IMR-90 (cell line): ENCODE results near the gene UGT1A7. TPM values are rescaled to one million over a fixed set of nuclear protein-coding genes. Genes with fewer than 3 reads are reported as not detected.

Experiments used
- ATAC-seq: fragments of 200-7000 bp; cut with Tn5 transposase; 2 replicates; pipeline ENCODE4 v1.9.1; 2020; ENCODE audit warnings: low read depth, mild to moderate bottlenecking, moderate library complexity
- BruUV-seq: library from RNA; stranded (reverse); fragments of 400-500 nt; replicated peaks from 2 replicates; lab custom pipeline; 2021; lab: Mats Ljungman, UMichigan
- CTCF ChIA-PET: fragments of 300-600 bp; formaldehyde crosslinking; extraction: SDS; loops from one replicate; lab custom pipeline; 2021; ENCODE audit warnings: antibody characterized with exemption; lab: Yijun Ruan, JAX
- POLR2A ChIA-PET: fragments of 300-600 bp; sonication (Branson Sonifier 250); formaldehyde crosslinking; loops from one replicate; lab custom pipeline; 2022; ENCODE audit warnings: antibody characterized with exemption; ENCODE audit not compliant: unreplicated experiment; lab: Charles Lee
- DNase-seq: peaks from one replicate; pipeline ENCODE4 v3.0.0; 2013
- H2AFZ ChIP-seq: replicated peaks from 2 replicates; pipeline ENCODE3; 2013; ENCODE audit warnings: low read length, mild to moderate bottlenecking; ENCODE audit not compliant: poor library complexity
- H2AK5ac ChIP-seq: 2 replicates; pipeline ENCODE4 v1.6.1; 2013; ENCODE audit warnings: low read depth, low read length, inconsistent platforms
- H2AK9ac ChIP-seq: replicated peaks from 2 replicates; pipeline ENCODE3; 2013; ENCODE audit warnings: mild to moderate bottlenecking, low read depth, low read length, moderate library complexity; ENCODE audit not compliant: poor library complexity
- H2BK120ac ChIP-seq: 2 replicates; pipeline ENCODE4 v1.6.1; 2013; ENCODE audit warnings: low read depth, low read length, inconsistent platforms
- H2BK15ac ChIP-seq: 3 replicates; pipeline ENCODE4 v1.6.1; 2013; ENCODE audit warnings: low read depth, low read length, inconsistent platforms
- H2BK20ac ChIP-seq: 2 replicates; pipeline ENCODE4 v1.6.1; 2013; ENCODE audit warnings: low read depth, mild to moderate bottlenecking, inconsistent platforms, low read length, moderate library complexity
- H2BK5ac ChIP-seq: 2 replicates; pipeline ENCODE4 v1.6.1; 2013; ENCODE audit warnings: mild to moderate bottlenecking, low read depth, low read length, inconsistent platforms; ENCODE audit not compliant: poor library complexity, severe bottlenecking
- H3K14ac ChIP-seq: replicated peaks from 2 replicates; pipeline ENCODE4 v1.6.1; 2013; ENCODE audit warnings: low read depth, low read length, inconsistent platforms
- H3K18ac ChIP-seq: 2 replicates; pipeline ENCODE4 v1.6.1; 2013; ENCODE audit warnings: low read depth, low read length, control low read depth
- H3K23ac ChIP-seq: 2 replicates; pipeline ENCODE4 v1.6.1; 2013; ENCODE audit warnings: low read depth, low read length, inconsistent platforms
- H3K27ac ChIP-seq: 2 replicates; pipeline ENCODE4 v1.5.1; 2013; ENCODE audit warnings: mild to moderate bottlenecking, control low read depth, low read length; ENCODE audit not compliant: insufficient read depth
- H3K27me3 ChIP-seq: 2 replicates; pipeline ENCODE4 v1.6.1; 2013; ENCODE audit warnings: low read length; ENCODE audit not compliant: control insufficient read depth, insufficient read depth
- H3K36me3 ChIP-seq: 2 replicates; pipeline ENCODE4 v1.6.1; 2013; ENCODE audit warnings: low read length, mixed read lengths; ENCODE audit not compliant: control insufficient read depth, insufficient read depth
- H3K4ac ChIP-seq: 2 replicates; pipeline ENCODE4 v1.6.1; 2013; ENCODE audit warnings: low read depth, low read length, inconsistent platforms
- H3K4me1 ChIP-seq: 2 replicates; pipeline ENCODE4 v1.6.1; 2013; ENCODE audit warnings: low read length, mixed read lengths; ENCODE audit not compliant: control insufficient read depth, insufficient read depth
- H3K4me2 ChIP-seq: 2 replicates; pipeline ENCODE4 v1.6.1; 2013; ENCODE audit warnings: low read depth, mild to moderate bottlenecking, control low read depth, low read length, moderate library complexity
- H3K4me3 ChIP-seq: 2 replicates; pipeline ENCODE4 v1.5.1; 2013; ENCODE audit warnings: low read depth, mild to moderate bottlenecking, control low read depth, low read length, moderate library complexity; ENCODE audit not compliant: insufficient read depth
- H3K56ac ChIP-seq: 2 replicates; pipeline ENCODE4 v1.6.1; 2013; ENCODE audit warnings: low read length, inconsistent platforms; ENCODE audit not compliant: insufficient read depth; ENCODE audit errors: extremely low read depth
- H3K79me1 ChIP-seq, 2 experiments: 2 replicates each; pipeline ENCODE4 v1.6.1; 2013; ENCODE audit warnings: low read length in 2 of 2, inconsistent platforms in 1 of 2, low read depth in 1 of 2
- H3K9ac ChIP-seq: 2 replicates; pipeline ENCODE4 v1.6.1; 2013; ENCODE audit warnings: low read depth, low read length, control low read depth
- H3K9me1 ChIP-seq: 2 replicates; pipeline ENCODE4 v1.6.1; 2013; ENCODE audit warnings: low read length, inconsistent platforms; ENCODE audit not compliant: insufficient read depth
- H3K9me3 ChIP-seq: 2 replicates; pipeline ENCODE4 v1.6.1; 2013; ENCODE audit warnings: low read length; ENCODE audit not compliant: control insufficient read depth, insufficient read depth
- H4K20me1 ChIP-seq: 2 replicates; pipeline ENCODE4 v1.6.1; 2013; ENCODE audit warnings: low read length, inconsistent platforms; ENCODE audit not compliant: insufficient read depth
- H4K5ac ChIP-seq: 2 replicates; pipeline ENCODE4 v1.6.1; 2013; ENCODE audit warnings: mild to moderate bottlenecking, low read depth, low read length, control low read depth
- H4K8ac ChIP-seq, 2 experiments: 2 replicates each; pipeline ENCODE4 v1.6.1; 2013; ENCODE audit warnings: low read depth in 2 of 2, low read length in 2 of 2, control low read depth in 1 of 2, inconsistent platforms in 1 of 2
- H4K91ac ChIP-seq: 2 replicates; pipeline ENCODE4 v1.6.1; 2013; ENCODE audit warnings: low read depth, low read length, inconsistent platforms; ENCODE audit not compliant: insufficient read depth
- CEBPB ChIP-seq: IDR thresholded peaks from 2 replicates; pipeline ENCODE4 v1.6.1; 2012; ENCODE audit warnings: low read depth, low read length, improper control_type of control experiment
- CHD1 ChIP-seq: IDR thresholded peaks from 2 replicates; pipeline ENCODE4 v1.6.1; 2012; ENCODE audit warnings: low read depth, low read length, improper control_type of control experiment
- POLR2A ChIP-seq: IDR thresholded peaks from 2 replicates; pipeline ENCODE4 v1.6.1; 2012; ENCODE audit warnings: mild to moderate bottlenecking, low read depth, low read length
- WGBS, 2 experiments: methylation state at CpG; one replicate each; pipeline versions ENCODE4 v1.1.5 to v1.1.7; 2013; ENCODE audit warnings: missing lambda C conversion rate in 2 of 2; ENCODE audit not compliant: insufficient read length in 1 of 2; ENCODE audit errors: extremely low coverage in 2 of 2; 5-methylcytosine and 5-hydroxymethylcytosine counted together
- dilution Hi-C: fragments of 300-500 bp; cut with HindIII; formaldehyde crosslinking; loops from one replicate; pipeline ENCODE4 v1.14.3; 2018; ENCODE audit warnings: low sequenced_read_pairs; ENCODE audit not compliant: unreplicated experiment
- in situ Hi-C: fragments of 300-500 bp; cut with MboI; formaldehyde crosslinking; loops from 3 replicates; pipeline ENCODE4 v1.14.3; 2019; ENCODE audit warnings: low sequenced_read_pairs, inconsistent platforms, mixed read lengths
- intact Hi-C: fragments of 100-400 bp; cut with micrococcal nuclease; formaldehyde crosslinking; loops from 2 replicates; pipeline ENCODE4 v1.10.0; 2022
- polyA plus RNA-seq, 3 experiments: library from polyadenylated mRNA; depleted of rRNA; stranded (reverse); fragments of >200 nt; gene quantifications; 2 replicates each; pipeline ENCODE4 v1.2.3, GENCODE V29; 2012; ENCODE audit warnings: low replicate concordance in 1 of 3
- total RNA-seq: library from RNA; depleted of rRNA; stranded (reverse); fragments of >200 nt; gene quantifications from 2 replicates; pipeline ENCODE4 v1.2.3, GENCODE V29; 2012
- TF ChIP-seq, protein P1 (sequence below): fragments of 150-350 bp; IDR thresholded peaks from 2 replicates; pipeline ENCODE4 v1.6.1; 2017; ENCODE audit warnings: mild to moderate bottlenecking, antibody characterized with exemption, low read length, low read depth

The UGT1A7 gene
- total and polyA plus RNA-seq, 2 of the 4 experiments (the other 2 are of a cell fraction): not detected

DNA sequence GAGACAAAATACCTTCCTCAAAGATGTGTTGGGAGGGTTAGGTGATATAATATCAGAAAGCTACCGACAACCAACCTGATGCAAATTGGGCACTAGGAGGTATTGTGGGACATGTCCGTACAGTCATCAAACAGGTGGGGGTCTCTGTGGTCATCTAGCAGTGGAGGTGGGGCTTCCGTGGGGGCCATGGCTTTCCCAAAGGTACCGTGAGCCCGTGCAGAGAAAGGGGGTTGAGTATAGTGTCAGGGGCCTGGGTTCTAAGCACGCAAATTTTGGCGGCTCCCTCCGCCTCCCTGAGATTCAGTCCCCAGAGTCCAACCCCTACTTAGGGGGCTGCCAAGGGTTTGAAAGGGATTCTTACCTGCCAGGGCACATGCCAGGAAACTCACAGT is 140.0 kb downstream of the UGT1A7 start:
- no peak overlapping the region for H4K8ac ChIP-seq
- H2BK20ac ChIP-seq: no peak overlapping the region
- H2AK5ac ChIP-seq: no peak overlapping the region
- ATAC-seq (no peak), DNase-seq (no peak)
- H3K79me1 ChIP-seq: no peaks in the 10 kb centered on the region
- no peak overlapping the region for H3K4me3 ChIP-seq
- WGBS, 2 experiments: no CpG with 5 or more reads among the region's 8 CpGs
- H3K27me3 ChIP-seq: peaks cover 10% of the 10 kb centered on the region
- no peak overlapping the region for H2AFZ ChIP-seq
- in situ Hi-C loops (no loop called here), dilution Hi-C loops (no loop called here), intact Hi-C loops (no loop called here)
- no peak overlapping the region for H2BK5ac ChIP-seq
- no peaks in the 10 kb centered on the region for H3K9me3 ChIP-seq
- H2BK120ac ChIP-seq: no peak overlapping the region
- ChIA-PET CTCF (no interaction called here), POLR2A (no interaction called here)
- no peak overlapping the region for H3K23ac ChIP-seq
- no peaks in the 10 kb centered on the region for H3K9me1 ChIP-seq
- no peak overlapping the region for H2BK15ac ChIP-seq
- H3K4me2 ChIP-seq: no peak overlapping the region
- H3K56ac ChIP-seq: no peak overlapping the region
- no peak overlapping the region for H4K5ac ChIP-seq
- no TSS peak for BruUV-seq
- no peak overlapping the region for H3K4ac ChIP-seq
- H4K20me1 ChIP-seq: no peaks in the 10 kb centered on the region
- H3K18ac ChIP-seq: no peak overlapping the region
- H2AK9ac ChIP-seq: no peak overlapping the region
- no peak overlapping the region for H4K91ac ChIP-seq
- H3K27ac ChIP-seq: no peak overlapping the region
- no peaks in the 10 kb centered on the region for H3K36me3 ChIP-seq
- no peak overlapping the region for H3K14ac ChIP-seq
- TF ChIP-seq CEBPB: no peak
- TF ChIP-seq, protein P1, sequence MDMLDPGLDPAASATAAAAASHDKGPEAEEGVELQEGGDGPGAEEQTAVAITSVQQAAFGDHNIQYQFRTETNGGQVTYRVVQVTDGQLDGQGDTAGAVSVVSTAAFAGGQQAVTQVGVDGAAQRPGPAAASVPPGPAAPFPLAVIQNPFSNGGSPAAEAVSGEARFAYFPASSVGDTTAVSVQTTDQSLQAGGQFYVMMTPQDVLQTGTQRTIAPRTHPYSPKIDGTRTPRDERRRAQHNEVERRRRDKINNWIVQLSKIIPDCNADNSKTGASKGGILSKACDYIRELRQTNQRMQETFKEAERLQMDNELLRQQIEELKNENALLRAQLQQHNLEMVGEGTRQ: no peak
- TF ChIP-seq CHD1: no peak
- TF ChIP-seq POLR2A: no peak
- no peaks in the 10 kb centered on the region for H3K4me1 ChIP-seq
- no peak overlapping the region for H3K9ac ChIP-seq
